Fibroblast of pulmonary artery (primary cell): ENCODE data around the gene WDFY1.

Experiments used
- DNase-seq: peaks from one replicate; pipeline ENCODE4 v3.0.0-alpha.2; 2010; ENCODE audit warnings: low read depth
- H3K4me3 ChIP-seq: replicated peaks from 2 replicates; pipeline ENCODE4 v1.5.1; 2011; ENCODE audit warnings: low read depth, mild to moderate bottlenecking, control low read depth, low read length, moderate library complexity
- TF ChIP-seq, protein P1 (sequence below): IDR thresholded peaks from 2 replicates; pipeline ENCODE4 v1.5.1; 2011; ENCODE audit warnings: mild to moderate bottlenecking, control low read depth, low read length, inconsistent platforms; ENCODE audit errors: missing control alignments

Gene WDFY1

DNA sequence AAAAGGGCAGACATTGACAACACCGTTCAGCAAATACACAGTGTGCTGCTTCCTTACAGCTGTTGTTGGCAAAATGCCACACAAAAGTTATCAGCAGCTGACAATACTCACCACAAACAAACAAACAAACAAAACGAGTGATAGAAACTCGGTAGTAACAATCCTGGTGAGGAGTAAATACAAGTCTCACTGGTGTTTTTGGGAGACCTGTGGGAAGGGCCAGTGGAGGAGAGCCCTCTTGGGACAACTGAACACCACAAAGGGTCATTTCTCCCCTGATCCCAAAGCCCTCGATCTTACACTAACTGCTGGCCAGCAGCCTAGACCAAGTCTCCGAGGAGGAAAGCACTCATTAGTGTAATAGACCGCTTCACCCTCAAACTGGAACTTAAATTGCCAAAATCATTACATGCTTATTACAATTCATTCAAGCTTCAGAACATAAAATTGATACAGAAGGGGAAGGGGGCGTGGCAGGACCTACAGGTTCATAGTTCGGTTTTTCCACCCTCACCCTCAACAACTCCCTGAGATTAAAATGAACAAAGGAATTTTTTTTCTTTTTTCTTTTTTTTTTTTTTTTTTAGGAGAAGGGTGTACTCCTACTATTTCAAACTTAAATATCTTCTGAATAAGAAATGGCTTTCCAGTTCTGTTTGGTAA is 112.8 kb downstream of the WDFY1 start:
- DNase-seq: no peak
- TF ChIP-seq, protein P1, sequence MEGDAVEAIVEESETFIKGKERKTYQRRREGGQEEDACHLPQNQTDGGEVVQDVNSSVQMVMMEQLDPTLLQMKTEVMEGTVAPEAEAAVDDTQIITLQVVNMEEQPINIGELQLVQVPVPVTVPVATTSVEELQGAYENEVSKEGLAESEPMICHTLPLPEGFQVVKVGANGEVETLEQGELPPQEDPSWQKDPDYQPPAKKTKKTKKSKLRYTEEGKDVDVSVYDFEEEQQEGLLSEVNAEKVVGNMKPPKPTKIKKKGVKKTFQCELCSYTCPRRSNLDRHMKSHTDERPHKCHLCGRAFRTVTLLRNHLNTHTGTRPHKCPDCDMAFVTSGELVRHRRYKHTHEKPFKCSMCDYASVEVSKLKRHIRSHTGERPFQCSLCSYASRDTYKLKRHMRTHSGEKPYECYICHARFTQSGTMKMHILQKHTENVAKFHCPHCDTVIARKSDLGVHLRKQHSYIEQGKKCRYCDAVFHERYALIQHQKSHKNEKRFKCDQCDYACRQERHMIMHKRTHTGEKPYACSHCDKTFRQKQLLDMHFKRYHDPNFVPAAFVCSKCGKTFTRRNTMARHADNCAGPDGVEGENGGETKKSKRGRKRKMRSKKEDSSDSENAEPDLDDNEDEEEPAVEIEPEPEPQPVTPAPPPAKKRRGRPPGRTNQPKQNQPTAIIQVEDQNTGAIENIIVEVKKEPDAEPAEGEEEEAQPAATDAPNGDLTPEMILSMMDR: no peak
- no peak overlapping the region for H3K4me3 ChIP-seq

DNA sequence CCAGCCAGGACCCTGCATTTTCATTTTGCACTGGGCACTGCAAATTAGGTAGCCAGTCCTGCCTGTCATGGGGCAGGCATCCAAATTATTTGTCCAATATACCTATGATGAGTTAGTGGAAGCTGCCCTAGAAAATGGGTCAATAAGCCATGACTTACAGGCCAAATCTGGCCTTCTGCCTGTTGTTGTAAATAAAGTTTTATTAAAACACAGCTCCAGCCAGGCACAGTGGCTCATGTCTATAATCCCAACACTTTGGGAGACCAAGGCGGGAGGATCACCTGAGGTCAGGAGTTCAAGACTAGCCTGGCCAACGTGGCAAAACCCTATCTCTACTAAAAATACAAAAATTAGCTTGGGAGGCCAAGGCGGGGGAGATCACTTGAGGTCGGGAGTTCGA is 116.0 kb downstream of the WDFY1 start:
- no peak for DNase-seq
- no peak overlapping the region for H3K4me3 ChIP-seq
- TF ChIP-seq, protein P1: no peak

DNA sequence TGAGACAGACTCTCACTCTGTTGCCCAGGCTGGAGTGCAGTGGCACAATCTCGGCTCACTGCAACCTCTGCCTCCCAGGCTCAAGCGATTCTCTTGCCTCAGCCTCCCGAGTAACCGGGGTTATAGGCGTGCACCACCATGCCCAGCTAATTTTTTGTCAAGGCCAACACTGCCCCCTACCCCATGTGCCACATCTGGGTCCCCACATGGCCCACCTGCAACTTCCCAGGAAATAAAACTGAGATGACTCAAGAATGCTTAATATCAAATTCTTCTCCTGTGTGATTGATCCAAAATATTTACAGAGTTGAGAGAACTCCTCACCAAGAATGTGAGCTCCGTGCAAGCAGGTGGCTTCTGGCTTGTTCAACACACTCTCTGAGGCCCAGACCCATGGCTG is 116.8 kb downstream of the WDFY1 start:
- DNase-seq: no peak
- H3K4me3 ChIP-seq: no peak overlapping the region
- TF ChIP-seq, protein P1: no peak

DNA sequence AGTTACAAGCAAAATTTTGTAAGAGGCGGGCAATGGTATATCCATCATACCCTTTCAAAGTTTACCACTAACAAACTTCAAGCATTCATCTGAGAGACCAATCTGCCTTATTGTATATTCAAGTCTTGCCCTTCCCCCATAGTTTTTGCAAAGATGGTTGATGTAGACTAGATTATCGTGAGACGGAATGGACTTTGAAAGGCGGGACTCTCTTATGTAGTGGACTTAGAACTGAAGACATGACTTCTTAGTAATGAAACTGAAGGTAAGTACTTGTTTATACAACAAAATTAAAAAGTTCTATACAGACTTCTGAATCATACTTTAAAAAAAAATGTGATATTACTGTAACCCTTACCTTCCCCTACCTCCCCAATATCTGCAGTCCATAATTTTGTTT is 118.1 kb downstream of the WDFY1 start:
- TF ChIP-seq, protein P1: no peak
- H3K4me3 ChIP-seq: no peak overlapping the region
- no peak for DNase-seq
